ENCODE data around the gene HFE.

HFE gene

DNA sequence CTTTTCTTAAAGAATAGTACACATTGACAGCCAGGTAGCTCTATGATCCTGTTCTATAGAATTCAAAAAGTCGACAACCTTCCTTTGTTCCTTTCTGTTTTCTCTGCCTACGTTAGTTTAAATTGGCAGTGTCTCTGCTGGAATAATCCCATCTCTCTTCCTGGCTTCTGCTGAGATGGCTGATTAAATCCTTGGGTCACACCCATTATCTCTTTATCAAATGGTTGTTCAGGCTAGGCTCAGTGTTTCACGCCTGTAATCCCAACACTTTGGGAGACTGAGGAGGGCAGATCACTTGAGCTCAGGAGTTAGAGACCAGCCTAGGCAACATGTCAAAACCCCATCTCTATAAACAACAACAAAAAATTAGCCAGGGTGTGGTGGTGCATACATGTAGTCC, 44.4 kb downstream of the HFE start:
- DNase-seq (ENCODE audit: low read depth in 2 of 2, low spot score in 1 of 2), result no peak

DNA sequence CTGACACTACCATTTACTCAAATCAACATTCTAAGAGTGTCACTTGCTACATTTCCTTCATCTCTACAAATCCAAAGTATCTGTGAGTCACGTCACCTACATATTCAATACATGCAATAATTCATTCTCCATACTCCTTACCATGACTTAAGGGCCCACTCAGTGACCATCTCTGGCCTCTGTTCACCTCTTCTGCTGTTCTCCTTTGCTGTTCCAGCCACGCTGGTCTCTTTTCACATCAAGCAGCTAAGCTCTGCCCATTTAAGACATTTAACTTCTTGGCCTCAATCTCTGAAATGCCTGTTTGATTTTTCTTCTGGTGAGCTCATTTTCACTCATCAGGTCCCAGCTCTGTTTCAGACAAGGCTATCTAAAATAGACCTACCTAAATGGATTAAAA, 46.5 kb downstream of the HFE start:
- DNase-seq (ENCODE audit: low read depth in 2 of 2, low spot score in 1 of 2), result no peak

DNA sequence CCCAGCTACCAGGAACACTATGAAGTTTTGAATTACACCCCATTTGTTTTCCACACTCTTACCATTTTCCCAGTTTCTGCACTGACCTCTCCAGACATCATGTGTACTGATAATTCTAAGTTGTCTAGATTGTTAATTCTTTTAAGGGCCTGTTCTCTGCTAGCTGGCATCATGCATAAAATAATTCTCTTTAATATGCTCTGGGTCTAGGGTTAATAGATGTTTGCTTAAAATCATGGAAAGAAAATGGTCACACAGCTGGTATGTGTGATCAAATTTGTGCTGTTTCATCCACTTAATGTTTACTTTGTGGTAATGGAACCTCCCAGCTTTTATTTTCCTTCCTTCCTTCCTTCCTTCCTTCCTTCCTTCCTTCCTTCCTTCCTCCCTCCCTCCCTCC, 49.1 kb downstream of the HFE start:
- no peak for DNase-seq (ENCODE audit: low read depth in 2 of 2, low spot score in 1 of 2)

DNA sequence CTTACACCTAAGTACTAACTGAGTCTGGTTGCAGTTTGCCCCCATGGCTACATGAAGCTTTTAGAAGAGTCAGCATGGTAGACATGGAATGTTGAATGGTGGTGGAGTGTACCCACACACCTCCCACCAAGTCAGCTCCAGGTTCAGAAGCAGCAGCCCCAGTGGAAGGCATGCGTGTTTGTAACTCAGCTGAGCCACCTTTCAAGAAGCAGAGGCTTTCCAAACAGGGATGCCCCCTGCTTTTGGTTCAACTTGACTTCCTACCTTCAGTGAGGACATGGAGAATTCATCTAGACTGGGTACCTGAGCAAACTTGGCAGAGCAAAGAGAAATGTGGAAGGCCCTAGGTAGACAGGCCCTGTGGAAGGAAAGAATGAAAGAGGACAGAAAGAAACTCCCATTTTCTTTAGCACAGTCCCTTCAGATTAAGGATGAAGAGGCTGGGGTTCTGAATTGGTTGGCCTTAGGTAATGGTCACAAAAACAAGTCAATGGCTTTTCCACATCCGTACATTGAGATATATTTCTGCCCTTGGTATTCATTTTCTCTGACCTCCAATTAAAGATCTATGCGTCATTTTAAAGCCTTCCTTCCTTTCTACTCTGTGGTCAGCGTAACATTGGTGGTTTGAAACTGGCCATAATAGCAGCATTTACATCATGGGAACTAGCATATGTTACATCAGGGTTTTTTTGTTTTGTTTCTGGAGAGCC, 53.2 kb downstream of the HFE start:
- DNase-seq (ENCODE audit: low read depth in 2 of 2, low spot score in 1 of 2), result no peak

DNA sequence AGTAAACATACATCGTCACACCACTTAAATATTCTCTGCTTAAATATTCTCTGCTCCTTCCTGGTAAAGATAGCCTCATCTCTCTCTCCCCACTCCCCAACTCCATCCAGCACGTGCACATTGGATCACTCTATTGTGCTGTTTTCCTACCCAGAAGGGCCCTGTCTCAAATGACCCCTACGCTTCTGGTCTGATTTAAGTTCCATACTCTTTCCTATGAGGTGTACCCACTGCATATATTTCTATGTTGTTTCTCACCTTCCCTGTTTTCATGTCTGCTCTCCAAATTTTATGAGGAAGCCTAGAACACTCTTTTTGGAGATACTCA, 53.7 kb downstream of the HFE start:
- DNase-seq (ENCODE audit: low read depth in 2 of 2, low spot score in 1 of 2), result no peak

DNA sequence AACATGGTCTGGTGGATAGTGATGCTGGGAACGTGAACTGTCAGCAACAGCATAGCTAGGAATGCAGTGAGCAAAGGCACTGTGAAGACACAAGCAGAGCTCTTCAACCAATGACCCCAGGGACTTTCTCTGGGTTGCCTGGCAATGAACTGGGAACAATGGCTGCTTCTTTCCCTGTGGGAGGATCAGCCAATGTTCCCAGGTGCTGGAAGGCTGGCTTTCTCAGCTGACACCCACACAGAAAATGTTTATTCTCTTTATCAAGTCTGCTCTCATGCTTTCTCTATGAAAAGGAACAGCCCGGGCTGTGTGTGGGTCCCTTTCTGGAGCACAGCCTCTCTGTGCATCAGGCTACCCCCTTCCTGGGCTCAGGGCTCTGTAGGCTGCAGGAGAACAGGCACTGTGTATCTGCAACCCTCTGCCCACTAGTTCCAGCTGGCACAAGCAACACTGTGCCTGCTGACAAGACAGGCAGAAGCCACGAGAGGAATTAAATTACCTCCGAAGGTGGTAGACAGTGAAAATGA, 54.2 kb downstream of the HFE start:
- DNase-seq (ENCODE audit: low read depth in 2 of 2, low spot score in 1 of 2), result no peak

DNA sequence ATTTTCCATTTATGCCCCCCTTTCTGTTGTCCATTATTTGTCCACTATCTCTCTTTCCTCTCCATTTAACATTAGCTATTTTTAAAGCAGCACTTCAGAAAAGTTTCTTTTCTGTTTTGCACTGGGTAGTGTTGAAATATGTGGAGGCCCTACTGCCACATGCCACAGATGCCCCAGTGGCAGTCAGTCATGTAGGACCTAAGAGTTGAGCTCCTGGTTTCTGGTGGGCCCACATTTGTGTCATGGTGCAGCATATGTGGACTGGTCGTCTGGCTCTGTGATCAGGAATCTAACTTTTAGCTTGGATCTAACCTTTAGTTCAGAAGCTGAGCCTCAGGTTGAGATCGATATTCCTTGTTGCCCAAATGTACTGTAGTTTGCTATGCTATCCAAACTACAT, 54.8 kb downstream of the HFE start:
- DNase-seq (ENCODE audit: low read depth in 2 of 2, low spot score in 1 of 2), result no peak

Data from stimulated activated CD8-positive, alpha-beta memory T cell treated with anti-CD3 and anti-CD28 coated beads, Interleukin-4, amount 100 ng/mL, for 4 hours (primary cell).